ENCODE measurements around the gene SP8. TPM values are rescaled to one million over a fixed set of nuclear protein-coding genes. Genes with fewer than 3 reads are reported as not detected.

Gene SP8
- polyA plus RNA-seq, 3 donors = not detected

- DNase-seq = no peak
These were observed 10.3 kb downstream of the SP8 start for GRCh38 chr7:20776214-20776911.

- DNase-seq = no peak
These were observed 32.7 kb downstream of the SP8 start for GRCh38 chr7:20754001-20754400.

GRCh38 chr7:20749906-20750305 is 36.8 kb downstream of the SP8 start:
- DNase-seq = no peak

GRCh38 chr7:20748853-20749252 is 37.8 kb downstream of the SP8 start:
- DNase-seq = no peak

GRCh38 chr7:20747001-20747400 is 39.7 kb downstream of the SP8 start:
- no peak for DNase-seq

GRCh38 chr7:20745702-20746101 is 41.0 kb downstream of the SP8 start:
- DNase-seq = no peak

- DNase-seq = peak; percentile 73
These were observed 41.7 kb downstream of the SP8 start for GRCh38 chr7:20744954-20745446.

GRCh38 chr7:20742913-20743312 is 43.8 kb downstream of the SP8 start:
- DNase-seq = no peak

- no peak for DNase-seq
These were observed 44.9 kb downstream of the SP8 start for GRCh38 chr7:20741801-20742200.

- no peak for DNase-seq
These were observed 47.9 kb downstream of the SP8 start for GRCh38 chr7:20738518-20739481.

GRCh38 chr7:20737840-20738448 is 48.7 kb downstream of the SP8 start:
- no peak for DNase-seq

GRCh38 chr7:20735346-20736065 is 51.2 kb downstream of the SP8 start:
- no peak for DNase-seq

Other genes with a start within 250 kb of the SP8 start
- gene ABCB5, start 171.2 kb downstream of the SP8 start, polyA plus RNA-seq (ENCODE audit: insufficient read length in 3 of 3) = under 1 TPM; 0.09 to 0.16 (median 0.13) TPM